Left ventricle myocardium inferior (tissue), 1 donor: Measurements from ENCODE around the gene PARD3. TPM values are rescaled to one million over a fixed set of nuclear protein-coding genes. Genes with fewer than 3 reads are reported as not detected.

Experiments
- DNase-seq: peaks from one replicate; pipeline ENCODE4 v3.0.0-alpha.2; 2020
- H3K27ac ChIP-seq: fragments of 200-600 bp; replicated peaks from 2 replicates; pipeline ENCODE4 v1.8.0; 2021
- H3K27me3 ChIP-seq: fragments of 200-600 bp; 2 replicates; pipeline ENCODE4 v1.8.0; 2021; ENCODE audit warnings: low read depth
- H3K36me3 ChIP-seq: fragments of 200-600 bp; 2 replicates; pipeline ENCODE4 v1.8.0; 2021
- H3K4me1 ChIP-seq: fragments of 200-600 bp; 2 replicates; pipeline ENCODE4 v1.8.0; 2021
- H3K4me3 ChIP-seq: fragments of 200-600 bp; 2 replicates; pipeline ENCODE4 v1.8.0; 2021; ENCODE audit warnings: mild to moderate bottlenecking, moderate library complexity
- H3K9me3 ChIP-seq: fragments of 200-600 bp; replicated peaks from 2 replicates; pipeline ENCODE4 v1.8.0; 2021
- intact Hi-C: fragments of 100-400 bp; cut with micrococcal nuclease; formaldehyde crosslinking; loops from one replicate; pipeline ENCODE4 v1.11.0; 2022
- total RNA-seq: library from RNA; stranded (reverse); fragmentation: NEBNext Ultra II Directional; extraction: Animal tissue kit (Norgen Biotek cat#: 25700); gene quantifications from one replicate; pipeline ENCODE4 v1.2.1, GENCODE V29; 2021
- TF ChIP-seq, protein P1 (sequence below): fragments of 200-600 bp; IDR thresholded peaks from 2 replicates; pipeline ENCODE4 v1.8.0; 2021; ENCODE audit warnings: antibody characterized with exemption, mild to moderate bottlenecking, borderline replicate concordance
- donor health status: DM: no; HTN: yes; CAD: no; lungs with severe emphysema.

Gene PARD3
- total RNA-seq, 1 donor from 2014 or later, result 29.6 TPM

DNA sequence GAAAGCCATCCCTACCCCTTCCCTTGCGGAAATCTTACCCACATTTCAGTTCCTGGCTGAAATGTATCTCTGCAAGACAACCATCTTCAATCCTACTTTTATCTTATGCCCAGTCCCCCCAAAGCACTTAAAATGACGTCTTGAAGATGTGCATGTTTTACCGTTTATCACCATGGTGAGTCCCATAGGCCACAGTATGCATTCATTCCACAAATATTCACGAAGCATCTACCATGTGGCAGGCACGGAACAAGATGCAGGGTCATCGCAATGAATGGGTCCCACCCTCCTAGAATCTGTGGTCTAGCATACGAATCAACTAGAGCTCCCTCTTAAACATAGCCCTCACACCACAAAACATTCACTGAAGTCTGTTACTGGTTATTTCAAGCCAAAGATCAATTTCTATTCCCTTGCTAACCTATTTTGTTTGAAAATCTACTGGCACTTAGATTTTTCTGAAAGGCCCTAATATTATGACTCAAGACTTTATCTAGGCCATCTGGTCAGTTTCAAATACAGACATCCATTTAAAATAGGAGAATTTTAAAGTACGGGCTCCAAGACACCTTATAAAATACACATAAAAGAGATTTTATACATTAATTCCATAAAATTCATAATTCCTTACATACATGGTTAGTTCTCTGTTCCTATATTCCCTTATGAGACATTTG is 99.4 kb downstream of the PARD3 start:
- H3K9me3 ChIP-seq, result no peaks in the 10 kb centered on the region
- H3K4me1 ChIP-seq, result peaks cover 66% of the 10 kb centered on the region
- intact Hi-C loops, result no loop called here
- no peak overlapping the region for H3K4me3 ChIP-seq
- no peak overlapping the region for H3K27ac ChIP-seq
- DNase-seq, result no peak
- H3K27me3 ChIP-seq, result no peaks in the 10 kb centered on the region
- TF ChIP-seq, protein P1, sequence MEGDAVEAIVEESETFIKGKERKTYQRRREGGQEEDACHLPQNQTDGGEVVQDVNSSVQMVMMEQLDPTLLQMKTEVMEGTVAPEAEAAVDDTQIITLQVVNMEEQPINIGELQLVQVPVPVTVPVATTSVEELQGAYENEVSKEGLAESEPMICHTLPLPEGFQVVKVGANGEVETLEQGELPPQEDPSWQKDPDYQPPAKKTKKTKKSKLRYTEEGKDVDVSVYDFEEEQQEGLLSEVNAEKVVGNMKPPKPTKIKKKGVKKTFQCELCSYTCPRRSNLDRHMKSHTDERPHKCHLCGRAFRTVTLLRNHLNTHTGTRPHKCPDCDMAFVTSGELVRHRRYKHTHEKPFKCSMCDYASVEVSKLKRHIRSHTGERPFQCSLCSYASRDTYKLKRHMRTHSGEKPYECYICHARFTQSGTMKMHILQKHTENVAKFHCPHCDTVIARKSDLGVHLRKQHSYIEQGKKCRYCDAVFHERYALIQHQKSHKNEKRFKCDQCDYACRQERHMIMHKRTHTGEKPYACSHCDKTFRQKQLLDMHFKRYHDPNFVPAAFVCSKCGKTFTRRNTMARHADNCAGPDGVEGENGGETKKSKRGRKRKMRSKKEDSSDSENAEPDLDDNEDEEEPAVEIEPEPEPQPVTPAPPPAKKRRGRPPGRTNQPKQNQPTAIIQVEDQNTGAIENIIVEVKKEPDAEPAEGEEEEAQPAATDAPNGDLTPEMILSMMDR, result no peak
- no peaks in the 10 kb centered on the region for H3K36me3 ChIP-seq

DNA sequence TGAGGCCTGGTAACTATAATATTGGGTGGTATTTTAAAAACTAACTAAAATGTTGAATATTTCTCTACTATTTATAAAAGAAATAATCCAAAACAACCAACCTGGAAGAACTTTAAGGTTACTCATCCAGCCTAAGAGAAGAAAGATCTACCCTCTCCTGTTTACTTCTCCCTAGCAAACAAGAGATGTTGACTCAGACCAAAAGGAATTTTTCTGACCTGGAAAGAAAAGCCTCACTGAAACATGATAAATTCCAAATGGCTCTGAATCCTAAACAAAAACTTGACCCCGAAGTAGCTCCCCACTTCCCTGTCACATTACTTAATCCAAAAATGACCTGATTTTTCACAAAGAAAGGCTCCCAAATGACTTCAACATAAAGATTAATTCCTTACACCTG is 101.2 kb downstream of the PARD3 start:
- Histone ChIP-seq H3K27ac (no peak overlapping the region), H3K27me3 (no peaks in the 10 kb centered on the region), H3K4me3 (no peak overlapping the region), H3K36me3 (no peaks in the 10 kb centered on the region), H3K9me3 (no peaks in the 10 kb centered on the region), H3K4me1 (peaks cover 76% of the 10 kb centered on the region)
- no peak for DNase-seq
- TF ChIP-seq, protein P1, result no peak
- intact Hi-C loops, result no loop called here

DNA sequence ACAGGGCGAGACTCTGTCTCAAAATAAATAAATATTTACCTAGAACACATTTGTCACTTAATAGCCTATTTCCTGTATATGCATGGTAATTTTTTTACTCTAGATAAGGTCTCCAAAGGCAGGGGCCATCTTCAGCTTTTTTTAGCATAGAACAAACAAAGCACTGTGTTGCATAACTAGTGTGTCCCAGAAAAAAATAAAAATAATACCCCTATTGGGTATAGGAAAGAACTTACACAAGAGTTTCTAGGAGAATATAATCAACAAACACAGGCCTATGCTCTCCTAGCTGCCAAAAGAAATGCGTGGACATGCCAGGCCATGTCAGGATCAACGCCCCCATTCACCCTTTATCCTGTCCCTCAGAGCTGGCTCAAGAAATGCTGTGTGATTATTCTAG is 103.6 kb downstream of the PARD3 start:
- Histone ChIP-seq H3K9me3 (no peaks in the 10 kb centered on the region), H3K4me1 (peaks cover 77% of the 10 kb centered on the region), H3K27ac (peak overlapping the region; percentile 76), H3K4me3 (no peak overlapping the region), H3K27me3 (no peaks in the 10 kb centered on the region), H3K36me3 (no peaks in the 10 kb centered on the region)
- no peak for DNase-seq
- intact Hi-C loops, result no loop called here
- TF ChIP-seq, protein P1, result no peak

DNA sequence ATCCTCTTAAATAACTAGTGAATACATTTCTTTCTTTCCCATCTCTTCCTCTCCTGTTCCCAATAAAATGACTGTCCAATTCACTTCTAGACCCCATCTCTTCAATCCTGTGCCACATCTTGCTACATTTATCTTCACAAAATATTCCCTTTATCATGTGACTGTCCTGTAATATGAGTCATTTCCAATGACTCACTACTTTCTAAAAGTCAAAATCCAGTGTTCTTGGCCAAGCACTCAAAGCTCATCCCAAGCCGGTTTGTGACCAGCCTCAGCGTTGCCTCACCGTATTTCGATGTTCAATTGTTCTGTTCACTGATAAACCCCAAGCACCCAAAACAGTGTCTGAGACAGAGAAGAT is 104.7 kb downstream of the PARD3 start:
- no peak for DNase-seq
- no peaks in the 10 kb centered on the region for H3K27me3 ChIP-seq
- H3K27ac ChIP-seq, result peak overlapping the region; percentile 76
- H3K4me1 ChIP-seq, result peaks cover 85% of the 10 kb centered on the region
- no peak overlapping the region for H3K4me3 ChIP-seq
- no peaks in the 10 kb centered on the region for H3K36me3 ChIP-seq
- intact Hi-C loops, result no loop called here
- TF ChIP-seq, protein P1, result no peak
- no peaks in the 10 kb centered on the region for H3K9me3 ChIP-seq

GRCh38 chr10:34709637-34710390 is 105.3 kb downstream of the PARD3 start:
- Histone ChIP-seq H3K36me3 (no peaks in the 10 kb centered on the region), H3K4me3 (no peak overlapping the region), H3K4me1 (peaks cover 90% of the 10 kb centered on the region), H3K27me3 (no peaks in the 10 kb centered on the region), H3K9me3 (no peaks in the 10 kb centered on the region), H3K27ac (peak overlapping the region; percentile 76)
- intact Hi-C loops, result no loop called here
- no peak for DNase-seq
- TF ChIP-seq, protein P1, result no peak
